H9 (cell line): ENCODE measurements around the gene SLC5A12. TPM values are rescaled to one million over a fixed set of nuclear protein-coding genes. Genes with fewer than 3 reads are reported as not detected.
A peak's percentile ranks its signal among the peaks of the same experiment; 100 is the strongest.
"Not testable (repeated sequence)": the region's sequence is repeated elsewhere in the genome, so short reads cannot be mapped to it uniquely, and the experiment has no call there.

Experiments used
- DNase-seq: peaks from one replicate; pipeline ENCODE4 v3.0.0-alpha.2; 2017
- H2AFZ ChIP-seq: one replicate; pipeline ENCODE4 v1.6.1; 2013; ENCODE audit warnings: mild to moderate bottlenecking, low read length, control low read depth, moderate library complexity
- H2AK5ac ChIP-seq: 2 replicates; pipeline ENCODE4 v1.6.1; 2013; ENCODE audit warnings: low read length, control low read depth, mixed read lengths; ENCODE audit not compliant: insufficient read length
- H2BK120ac ChIP-seq: one replicate; pipeline ENCODE4 v1.6.1; 2013; ENCODE audit warnings: low read depth, mild to moderate bottlenecking, low read length, control low read depth, inconsistent platforms; ENCODE audit not compliant: poor library complexity, severe bottlenecking
- H2BK12ac ChIP-seq: 2 replicates; pipeline ENCODE4 v1.6.1; 2013; ENCODE audit warnings: low read length, control low read depth, mixed read lengths, low read depth; ENCODE audit not compliant: insufficient read length
- H2BK15ac ChIP-seq: 2 replicates; pipeline ENCODE4 v1.6.1; 2013; ENCODE audit warnings: low read depth, low read length, control low read depth
- H2BK20ac ChIP-seq: one replicate; pipeline ENCODE4 v1.6.1; 2013; ENCODE audit warnings: low read depth, mild to moderate bottlenecking, low read length, control low read depth, inconsistent platforms; ENCODE audit not compliant: poor library complexity, severe bottlenecking
- H2BK5ac ChIP-seq: 2 replicates; pipeline ENCODE4 v1.6.1; 2013; ENCODE audit warnings: low read length, control low read depth, mixed read lengths; ENCODE audit not compliant: insufficient read length
- H3K14ac ChIP-seq: 2 replicates; pipeline ENCODE4 v1.6.1; 2013; ENCODE audit warnings: low read length, control low read depth; ENCODE audit not compliant: insufficient read depth
- H3K18ac ChIP-seq: 2 replicates; pipeline ENCODE4 v1.6.1; 2013; ENCODE audit warnings: low read depth, mild to moderate bottlenecking, mixed read lengths, low read length, control low read depth; ENCODE audit not compliant: insufficient read length
- H3K23ac ChIP-seq: 2 replicates; pipeline ENCODE4 v1.6.1; 2013; ENCODE audit warnings: low read length, control low read depth, mixed read lengths, low read depth; ENCODE audit not compliant: insufficient read length
- H3K23me2 ChIP-seq: 2 replicates; pipeline ENCODE4 v1.6.1; 2013; ENCODE audit warnings: low read depth, mild to moderate bottlenecking, mixed read lengths, low read length, control low read depth; ENCODE audit not compliant: insufficient read length, poor library complexity, severe bottlenecking
- H3K27ac ChIP-seq: 2 replicates; pipeline ENCODE4 v1.5.1; 2013; ENCODE audit warnings: low read length, control low read depth, mixed read lengths, low read depth; ENCODE audit not compliant: insufficient read length
- H3K27me3 ChIP-seq: 2 replicates; pipeline ENCODE4 v1.6.1; 2013; ENCODE audit warnings: low read length, control low read depth, inconsistent platforms; ENCODE audit not compliant: insufficient read depth
- H3K4ac ChIP-seq: 2 replicates; pipeline ENCODE4 v1.6.1; 2013; ENCODE audit warnings: low read depth, mild to moderate bottlenecking, control low read depth, inconsistent platforms, low read length, moderate library complexity
- H3K4me1 ChIP-seq: 2 replicates; pipeline ENCODE4 v1.6.1; 2013; ENCODE audit warnings: low read length, control low read depth, inconsistent platforms; ENCODE audit not compliant: insufficient read depth
- H3K4me2 ChIP-seq: 2 replicates; pipeline ENCODE4 v1.6.1; 2013; ENCODE audit warnings: low read length, control low read depth, mixed read lengths; ENCODE audit not compliant: insufficient read length, insufficient read depth
- H3K56ac ChIP-seq: 2 replicates; pipeline ENCODE4 v1.6.1; 2013; ENCODE audit warnings: low read depth, mild to moderate bottlenecking, mixed read lengths, low read length, control low read depth; ENCODE audit not compliant: insufficient read length
- H3K79me1 ChIP-seq: 2 replicates; pipeline ENCODE4 v1.6.1; 2013; ENCODE audit warnings: low read depth, mild to moderate bottlenecking, moderate library complexity, low read length, control low read depth, inconsistent platforms; ENCODE audit not compliant: insufficient read depth, poor library complexity, severe bottlenecking
- H3K79me2 ChIP-seq: 2 replicates; pipeline ENCODE4 v1.6.1; 2013; ENCODE audit warnings: low read length, control low read depth, inconsistent platforms; ENCODE audit not compliant: insufficient read depth
- H3K9ac ChIP-seq: 2 replicates; pipeline ENCODE4 v1.6.1; 2013; ENCODE audit warnings: low read length, control low read depth, mixed read lengths; ENCODE audit not compliant: insufficient read length; ENCODE audit errors: extremely low read depth
- H3K9me3 ChIP-seq: one replicate; pipeline ENCODE4 v1.6.1; 2013; ENCODE audit warnings: low read depth, low read length, inconsistent platforms; ENCODE audit not compliant: control insufficient read depth
- H3T11ph ChIP-seq: one replicate; pipeline ENCODE4 v1.6.1; 2013; ENCODE audit warnings: mild to moderate bottlenecking, low read length, control low read depth, inconsistent platforms
- H4K20me1 ChIP-seq: one replicate; pipeline ENCODE4 v1.6.1; 2013; ENCODE audit not compliant: control insufficient read depth, insufficient read length, insufficient read depth
- H4K5ac ChIP-seq: 2 replicates; pipeline ENCODE4 v1.6.1; 2013; ENCODE audit warnings: low read depth, mild to moderate bottlenecking, mixed read lengths, low read length, control low read depth; ENCODE audit not compliant: insufficient read length
- H4K8ac ChIP-seq: replicated peaks from 2 replicates; pipeline ENCODE4 v1.6.1; 2013; ENCODE audit warnings: low read length, control low read depth, mixed read lengths, low read depth; ENCODE audit not compliant: insufficient read length
- H4K91ac ChIP-seq: 2 replicates; pipeline ENCODE4 v1.6.1; 2013; ENCODE audit warnings: low read depth, mild to moderate bottlenecking, moderate library complexity, mixed read lengths, low read length, control low read depth; ENCODE audit not compliant: insufficient read length
- H3K27ac Mint-ChIP-seq, 3 experiments: 2 replicates in 2 of 3; 3 replicates in 1 of 3; pipeline ENCODE4 v1.8.0; 2020 to 2021; ENCODE audit warnings: mixed read lengths in 3 of 3, mild to moderate bottlenecking in 1 of 3, moderate library complexity in 1 of 3
- H3K27me3 Mint-ChIP-seq: 2 replicates; pipeline ENCODE4 v1.8.0; 2021; ENCODE audit warnings: low read depth, mild to moderate bottlenecking, moderate library complexity, mixed read lengths
- H3K36me3 Mint-ChIP-seq, 3 experiments: 2 replicates in 2 of 3; 3 replicates in 1 of 3; pipeline ENCODE4 v1.8.0; 2020 to 2021; ENCODE audit warnings: low read depth in 3 of 3, mixed read lengths in 3 of 3; ENCODE audit not compliant: insufficient read depth in 1 of 3
- H3K4me1 Mint-ChIP-seq, 2 experiments: 2 replicates each; pipeline ENCODE4 v1.8.0; 2020; ENCODE audit warnings: mixed read lengths in 2 of 2
- H3K4me3 Mint-ChIP-seq, 2 experiments: 2 replicates in 1 of 2; 3 replicates in 1 of 2; pipeline ENCODE4 v1.8.0; 2020 to 2021; ENCODE audit warnings: mild to moderate bottlenecking in 2 of 2, mixed read lengths in 2 of 2, moderate library complexity in 1 of 2
- H3K9me3 Mint-ChIP-seq, 2 experiments: 2 replicates in 1 of 2; 3 replicates in 1 of 2; pipeline ENCODE4 v1.8.0; 2020; ENCODE audit warnings: mild to moderate bottlenecking in 2 of 2, mixed read lengths in 2 of 2, moderate library complexity in 1 of 2
- WGBS: extraction: QIAGEN DNeasy Blood & Tissue Kit; methylation state at CpG from one replicate; pipeline ENCODE4 v1.1.7; 2013; ENCODE audit warnings: missing lambda C conversion rate, low lambda C conversion rate, mixed read lengths; ENCODE audit not compliant: insufficient read length; ENCODE audit errors: extremely low coverage; 5-methylcytosine and 5-hydroxymethylcytosine counted together
- total RNA-seq: library from RNA; stranded (reverse); gene quantifications from 2 replicates; pipeline ENCODE4 v1.2.1, GENCODE V29; 2021
- TF ChIP-seq, protein P1 (sequence below): fragments of 200-600 bp; sonication (generic); conservative IDR thresholded peaks from 3 replicates; pipeline ENCODE4 v1.8.0; 2021; ENCODE audit warnings: antibody characterized with exemption, mild to moderate bottlenecking

SLC5A12 gene
- total RNA-seq, 1 experiment from 2014 or later: 2.7 TPM

DNA sequence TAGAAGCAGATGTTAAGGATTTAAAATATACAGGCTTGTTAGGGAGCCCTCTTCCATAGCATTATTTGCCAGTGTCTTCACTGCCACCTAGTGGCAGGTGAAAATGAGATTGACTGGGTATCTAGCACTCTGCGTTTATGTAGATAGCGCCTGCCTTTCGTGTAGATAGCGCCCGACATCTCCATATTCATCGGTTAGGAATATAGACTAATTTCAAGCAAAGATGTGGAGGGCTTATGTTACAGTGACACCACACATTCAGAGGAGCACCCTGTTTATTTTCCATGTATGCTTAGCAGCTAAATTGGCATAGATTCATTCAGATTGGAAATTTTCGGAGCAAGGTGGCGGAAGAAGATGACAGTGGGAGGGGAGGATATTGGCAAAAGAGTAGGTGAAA, 72.0 kb downstream of the SLC5A12 start:
- Histone ChIP-seq H3K4me2 (peak overlapping the region; percentile 2), H3K27me3 (no peaks in the 10 kb centered on the region), H3K4me1 (no peaks in the 10 kb centered on the region), H2BK15ac (no peak overlapping the region), H3K79me2 (no peaks in the 10 kb centered on the region), H2BK20ac (no peak overlapping the region), H2BK5ac (no peak overlapping the region), H4K5ac (no peak overlapping the region), H2BK12ac (no peak overlapping the region), H3K14ac (no peak overlapping the region), H2BK120ac (no peak overlapping the region), H2AK5ac (no peak overlapping the region), H2AFZ (no peak overlapping the region), H3K27ac (no peak overlapping the region), H4K8ac (no peak overlapping the region), H3K4ac (no peak overlapping the region), H3K9me3 (no peaks in the 10 kb centered on the region), H3K56ac (no peak overlapping the region), H4K20me1 (no peaks in the 10 kb centered on the region), H3K79me1 (no peaks in the 10 kb centered on the region), H3K23ac (no peak overlapping the region), H4K91ac (no peak overlapping the region), H3K9ac (no peak overlapping the region), H3K18ac (no peak overlapping the region), H3T11ph (no peak overlapping the region), H3K23me2 (no peaks in the 10 kb centered on the region)
- peak; percentile 64 for DNase-seq
- Mint-ChIP-seq H3K27me3 (peaks cover 9% of the 10 kb centered on the region), H3K9me3 (no peaks in the 10 kb centered on the region; a peak in 1 of 5 replicates), H3K4me3 (no peak overlapping the region), H3K36me3 (no peaks in the 10 kb centered on the region), H3K27ac (no peak overlapping the region), H3K4me1 (peaks cover 0 to 4% of the 10 kb centered on the region in 2 experiments; a peak in 2 of 4 replicates)
- TF ChIP-seq, protein P1, sequence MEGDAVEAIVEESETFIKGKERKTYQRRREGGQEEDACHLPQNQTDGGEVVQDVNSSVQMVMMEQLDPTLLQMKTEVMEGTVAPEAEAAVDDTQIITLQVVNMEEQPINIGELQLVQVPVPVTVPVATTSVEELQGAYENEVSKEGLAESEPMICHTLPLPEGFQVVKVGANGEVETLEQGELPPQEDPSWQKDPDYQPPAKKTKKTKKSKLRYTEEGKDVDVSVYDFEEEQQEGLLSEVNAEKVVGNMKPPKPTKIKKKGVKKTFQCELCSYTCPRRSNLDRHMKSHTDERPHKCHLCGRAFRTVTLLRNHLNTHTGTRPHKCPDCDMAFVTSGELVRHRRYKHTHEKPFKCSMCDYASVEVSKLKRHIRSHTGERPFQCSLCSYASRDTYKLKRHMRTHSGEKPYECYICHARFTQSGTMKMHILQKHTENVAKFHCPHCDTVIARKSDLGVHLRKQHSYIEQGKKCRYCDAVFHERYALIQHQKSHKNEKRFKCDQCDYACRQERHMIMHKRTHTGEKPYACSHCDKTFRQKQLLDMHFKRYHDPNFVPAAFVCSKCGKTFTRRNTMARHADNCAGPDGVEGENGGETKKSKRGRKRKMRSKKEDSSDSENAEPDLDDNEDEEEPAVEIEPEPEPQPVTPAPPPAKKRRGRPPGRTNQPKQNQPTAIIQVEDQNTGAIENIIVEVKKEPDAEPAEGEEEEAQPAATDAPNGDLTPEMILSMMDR: peak; percentile 84
- WGBS: no CpG with 5 or more reads among the region's 8 CpGs

GRCh38 chr11:26643314-26643713, 78.5 kb downstream of the SLC5A12 start:
- H3K79me1 ChIP-seq, H3K9me3 Mint-ChIP-seq, H3K27me3 ChIP-seq, H4K91ac ChIP-seq, H3K27me3 Mint-ChIP-seq, H2BK20ac ChIP-seq, H3T11ph ChIP-seq, H3K4me3 Mint-ChIP-seq, H2BK120ac ChIP-seq, H3K4me2 ChIP-seq, H4K20me1 ChIP-seq, H3K4me1 Mint-ChIP-seq, H3K79me2 ChIP-seq, H2BK15ac ChIP-seq, H2AFZ ChIP-seq, H2BK5ac ChIP-seq, H3K18ac ChIP-seq, DNase-seq, H3K4me1 ChIP-seq, H2BK12ac ChIP-seq, H3K23me2 ChIP-seq, H4K8ac ChIP-seq, H3K4ac ChIP-seq, H3K9me3 ChIP-seq, H2AK5ac ChIP-seq, H3K56ac ChIP-seq, H3K9ac ChIP-seq, H3K36me3 Mint-ChIP-seq, H3K27ac Mint-ChIP-seq, H3K23ac ChIP-seq, H4K5ac ChIP-seq, H3K27ac ChIP-seq, H3K14ac ChIP-seq: not testable (repeated sequence)
- WGBS: no CpG with 5 or more reads among the region's 10 CpGs
